NT2/D1 (cell line): ENCODE results near the gene PLA2G2F.

Experiments
- DNase-seq: peaks from one replicate; pipeline ENCODE4 v3.0.0-alpha.2; 2011; ENCODE audit warnings: low read depth, low spot score
- H3K27me3 ChIP-seq: 2 replicates; pipeline ENCODE4 v1.6.0; 2011; ENCODE audit warnings: mild to moderate bottlenecking; ENCODE audit not compliant: insufficient read length, insufficient read depth
- H3K36me3 ChIP-seq: 2 replicates; pipeline ENCODE4 v1.6.1; 2011; ENCODE audit warnings: mild to moderate bottlenecking, low read length, mixed read lengths; ENCODE audit not compliant: insufficient read depth, insufficient read length
- H3K4me1 ChIP-seq: 2 replicates; pipeline ENCODE4 v1.5.1; 2011; ENCODE audit not compliant: insufficient read depth, insufficient read length
- H3K4me3 ChIP-seq: 2 replicates; pipeline ENCODE4 v1.5.1; 2011; ENCODE audit warnings: low read depth; ENCODE audit not compliant: insufficient read length
- H3K9ac ChIP-seq: 2 replicates; pipeline ENCODE4 v1.6.0; 2011; ENCODE audit warnings: low read depth; ENCODE audit not compliant: insufficient read length
- H3K9me3 ChIP-seq: 2 replicates; pipeline ENCODE4 v1.5.1; 2011; ENCODE audit warnings: mild to moderate bottlenecking, low read length; ENCODE audit not compliant: insufficient read depth
- SUZ12 ChIP-seq: IDR thresholded peaks from 2 replicates; pipeline ENCODE4 v1.6.1; 2011; ENCODE audit not compliant: insufficient read length, insufficient read depth; ENCODE audit errors: extremely low read depth
- YY1 ChIP-seq: IDR thresholded peaks from 2 replicates; pipeline ENCODE4 v1.6.1; 2011; ENCODE audit not compliant: insufficient read length, insufficient read depth
- ZNF274 ChIP-seq: IDR thresholded peaks from 2 replicates; pipeline ENCODE4 v1.6.1; 2011; ENCODE audit warnings: mild to moderate bottlenecking, low read depth, low read length

PLA2G2F gene

DNA sequence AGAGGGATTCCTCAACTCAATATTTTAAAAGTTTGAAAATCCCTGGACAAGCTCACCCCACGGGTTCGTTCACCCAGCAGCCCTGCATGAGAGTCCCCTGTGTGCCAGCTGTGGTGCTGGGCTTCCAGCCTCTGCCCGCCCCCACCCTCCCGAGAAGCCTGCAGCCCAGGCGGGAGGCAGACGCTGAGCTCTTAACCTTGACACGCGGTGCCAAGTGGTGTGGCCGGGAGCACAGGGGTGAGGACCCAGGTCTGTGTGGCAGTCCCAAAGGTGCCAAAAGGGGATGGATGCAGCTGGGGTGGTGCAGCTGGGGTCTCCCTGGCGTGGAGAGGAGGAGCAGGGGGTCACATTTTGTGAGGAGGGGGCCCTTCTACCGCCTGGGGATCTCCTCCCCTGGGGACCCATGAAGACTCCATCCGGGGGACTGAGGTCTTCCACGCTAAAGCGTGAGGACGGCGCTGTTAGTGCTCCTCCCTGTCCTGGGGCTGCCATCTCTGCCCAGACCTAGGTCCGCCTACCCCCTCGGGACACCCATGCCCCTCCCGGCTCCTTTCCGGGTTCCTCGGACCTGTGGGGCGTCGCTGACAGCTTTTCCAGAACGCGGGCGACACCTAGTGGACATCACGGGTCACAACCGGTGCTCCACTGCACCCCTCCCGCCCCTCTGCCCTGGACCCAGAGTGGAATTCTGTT lies 12.9 kb downstream of the PLA2G2F start:
- DNase-seq = peak; percentile 47
- peak overlapping the region; percentile 50 for H3K9ac ChIP-seq
- peaks cover 4% of the 10 kb centered on the region for H3K4me1 ChIP-seq
- TF ChIP-seq YY1 (no peak), ZNF274 (no peak), SUZ12 (no peak)
- H3K27me3 ChIP-seq = no peaks in the 10 kb centered on the region
- H3K9me3 ChIP-seq = no peaks in the 10 kb centered on the region
- H3K36me3 ChIP-seq = no peaks in the 10 kb centered on the region
- no peak overlapping the region for H3K4me3 ChIP-seq

DNA sequence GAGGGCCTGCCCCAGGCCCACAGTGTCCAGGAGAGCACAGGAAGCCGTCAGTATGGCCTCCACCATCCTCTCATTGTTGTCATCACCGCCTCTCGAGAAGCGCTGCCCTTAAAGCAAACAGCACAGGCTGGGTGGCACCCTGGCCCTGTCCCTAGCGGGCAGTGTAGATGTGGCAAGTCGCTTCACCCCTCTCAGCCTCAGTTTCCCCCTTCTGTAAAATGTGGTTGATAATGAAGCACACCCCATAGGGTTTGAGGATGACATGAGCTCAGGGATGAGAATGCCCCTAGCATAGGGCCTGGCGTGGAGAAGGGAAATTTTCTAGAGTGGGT lies 13.4 kb downstream of the PLA2G2F start:
- no peak for TF ChIP-seq SUZ12
- TF ChIP-seq YY1 = no peak
- no peak for TF ChIP-seq ZNF274
- Histone ChIP-seq H3K4me3 (no peak overlapping the region), H3K4me1 (peaks cover 4% of the 10 kb centered on the region), H3K9me3 (no peaks in the 10 kb centered on the region), H3K36me3 (no peaks in the 10 kb centered on the region), H3K27me3 (no peaks in the 10 kb centered on the region), H3K9ac (peak overlapping the region; percentile 50)
- no peak for DNase-seq

DNA sequence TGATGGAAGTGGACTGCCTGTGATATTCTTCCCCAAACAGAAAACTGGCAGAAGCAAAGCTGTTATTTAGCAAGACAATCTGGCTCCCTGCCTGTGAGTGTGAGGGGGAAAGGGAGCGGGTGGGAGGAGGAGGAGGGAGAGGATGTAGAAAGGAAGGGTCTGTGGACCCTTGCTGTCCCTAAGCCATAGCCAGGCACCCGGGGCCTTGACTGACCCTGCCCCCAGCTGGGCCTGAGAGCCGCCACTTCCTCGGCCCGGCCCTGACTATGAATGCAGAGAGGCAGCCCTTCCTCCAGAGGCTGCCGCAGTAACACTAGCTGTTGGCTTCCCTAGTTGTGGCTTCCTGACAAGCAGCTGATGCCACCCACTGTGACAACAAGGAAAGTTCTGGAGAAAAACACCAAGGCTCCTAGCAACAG lies 13.9 kb downstream of the PLA2G2F start:
- TF ChIP-seq YY1 (no peak), SUZ12 (no peak), ZNF274 (no peak)

DNA sequence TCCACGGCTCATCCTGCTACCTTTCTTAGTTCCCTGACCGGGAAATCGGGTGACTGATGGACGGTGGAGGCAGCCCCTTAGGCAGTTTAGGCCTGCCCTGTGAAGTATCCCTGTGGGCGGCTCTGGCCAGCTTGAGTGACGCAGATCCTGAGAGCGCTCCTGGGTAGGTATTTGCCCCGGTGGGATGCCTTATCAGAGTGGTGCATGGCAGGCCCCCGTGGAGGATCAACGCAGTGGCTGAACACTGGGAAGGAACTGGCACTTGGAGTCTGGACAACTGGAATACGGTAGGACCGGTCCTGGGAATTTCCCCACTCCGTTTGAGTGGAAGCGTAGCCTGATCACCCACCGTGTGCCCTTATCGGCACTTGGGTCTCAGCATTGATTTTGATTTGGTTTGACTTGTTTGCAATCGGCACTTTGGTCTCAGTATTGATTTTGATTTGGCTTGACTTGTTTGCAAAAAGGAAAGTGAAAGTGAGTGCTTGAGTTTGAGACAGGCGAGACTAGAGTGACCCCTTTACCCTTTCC lies 15.2 kb downstream of the PLA2G2F start:
- no peaks in the 10 kb centered on the region for H3K27me3 ChIP-seq
- peaks cover 4% of the 10 kb centered on the region for H3K4me1 ChIP-seq
- no peaks in the 10 kb centered on the region for H3K36me3 ChIP-seq
- TF ChIP-seq SUZ12 (no peak), YY1 (no peak), ZNF274 (no peak)
- H3K4me3 ChIP-seq = no peak overlapping the region
- H3K9me3 ChIP-seq = peaks cover 10% of the 10 kb centered on the region; the same call in 1 of the 2 replicates
- H3K9ac ChIP-seq = no peak overlapping the region
- DNase-seq = no peak

More for the DNA sequence above, 13.9 kb downstream of the PLA2G2F start:
- DNase-seq = peak; percentile 48
- H3K36me3 ChIP-seq = no peaks in the 10 kb centered on the region
- no peaks in the 10 kb centered on the region for H3K27me3 ChIP-seq
- no peak overlapping the region for H3K4me3 ChIP-seq
- peaks cover 4% of the 10 kb centered on the region for H3K4me1 ChIP-seq
- no peaks in the 10 kb centered on the region for H3K9me3 ChIP-seq
- peak overlapping the region; percentile 50 for H3K9ac ChIP-seq

DNA sequence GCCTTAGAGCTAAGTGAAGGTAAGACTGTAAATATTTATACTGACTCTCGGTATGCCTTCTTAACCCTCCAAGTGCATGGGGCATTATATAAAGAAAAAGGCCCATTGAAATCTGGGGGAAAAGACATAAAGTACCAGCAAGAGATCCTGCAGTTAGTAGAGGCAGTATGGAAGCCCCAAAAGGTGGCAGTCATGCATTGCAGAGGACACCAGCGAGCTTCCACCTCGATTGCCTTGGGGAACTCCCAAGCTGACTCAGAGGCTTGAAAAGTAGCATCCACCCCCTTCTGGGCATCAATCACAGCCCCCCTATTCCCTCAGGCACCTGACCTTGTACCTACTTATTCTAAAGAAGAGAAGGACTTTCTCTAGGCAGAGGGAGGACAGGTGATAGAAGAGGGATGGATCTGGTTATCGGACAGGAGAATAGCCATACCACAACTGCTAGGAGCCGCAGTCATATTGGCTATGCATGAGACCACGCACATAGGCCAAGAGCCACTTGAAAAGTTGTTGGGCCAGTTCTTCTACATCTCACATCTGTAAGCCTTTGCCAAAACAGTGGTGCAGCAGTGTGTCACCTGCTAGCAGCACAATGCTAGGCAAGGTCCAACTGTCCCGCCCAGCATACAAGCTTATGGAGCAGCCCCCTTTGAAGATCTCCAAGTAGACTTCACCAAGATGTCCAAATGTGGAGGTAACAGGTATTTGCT lies 19.4 kb downstream of the PLA2G2F start:
- Histone ChIP-seq H3K9ac (no peak overlapping the region), H3K4me3 (no peak overlapping the region), H3K27me3 (no peaks in the 10 kb centered on the region), H3K9me3 (peaks cover 27% of the 10 kb centered on the region), H3K36me3 (no peaks in the 10 kb centered on the region), H3K4me1 (no peaks in the 10 kb centered on the region)
- no peak for DNase-seq
- no peak for TF ChIP-seq YY1
- no peak for TF ChIP-seq SUZ12
- TF ChIP-seq ZNF274 = no peak

DNA sequence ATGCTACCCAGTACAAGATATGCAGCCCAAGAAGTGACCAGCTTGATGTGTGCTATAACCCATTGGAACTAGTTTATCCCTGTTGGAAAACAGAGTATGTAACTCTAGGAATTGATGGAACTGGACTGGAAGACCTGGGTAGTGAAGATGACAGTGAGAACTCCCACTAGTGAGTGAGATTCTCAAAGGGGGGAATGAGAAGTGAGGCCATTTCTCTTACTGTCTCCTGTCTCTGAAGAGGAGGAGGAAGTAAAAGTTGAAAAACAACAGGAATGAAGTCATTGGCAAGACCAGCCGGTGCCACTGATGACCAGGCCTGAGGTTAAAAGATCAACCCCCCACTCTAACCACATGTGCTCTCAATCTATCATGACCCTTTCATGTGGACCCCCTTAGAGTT lies 20.9 kb downstream of the PLA2G2F start:
- Histone ChIP-seq H3K4me1 (no peaks in the 10 kb centered on the region), H3K9ac (no peak overlapping the region), H3K36me3 (no peaks in the 10 kb centered on the region), H3K4me3 (no peak overlapping the region), H3K9me3 (peaks cover 27% of the 10 kb centered on the region), H3K27me3 (no peaks in the 10 kb centered on the region)
- TF ChIP-seq ZNF274 (no peak), YY1 (no peak), SUZ12 (no peak)
- no peak for DNase-seq

DNA sequence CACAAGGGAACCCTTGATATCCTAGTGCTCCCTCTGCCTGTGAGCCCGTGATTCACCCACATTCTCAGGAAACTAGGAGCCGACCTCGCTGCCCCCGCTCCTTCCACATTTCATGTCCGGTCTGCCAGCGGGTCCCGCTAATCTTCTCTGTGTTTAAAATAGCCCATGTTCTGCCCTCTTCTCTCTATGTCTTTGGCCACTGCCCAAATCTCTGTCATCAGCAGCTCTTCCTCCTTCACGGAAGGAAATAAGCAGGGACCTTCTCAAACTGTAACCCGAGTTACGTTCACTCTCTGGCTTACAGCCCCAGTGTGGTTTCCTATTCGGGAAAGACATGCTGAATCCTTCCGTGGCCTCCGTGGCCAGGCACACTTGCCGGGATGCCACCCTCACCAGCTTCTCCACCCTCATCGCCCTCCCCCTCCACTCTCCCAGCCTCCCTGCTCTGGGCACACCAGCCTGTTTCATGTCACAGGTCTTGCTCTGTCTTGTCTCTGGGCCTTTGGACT lies 25.6 kb downstream of the PLA2G2F start:
- TF ChIP-seq YY1 (no peak), ZNF274 (no peak), SUZ12 (no peak)
- Histone ChIP-seq H3K27me3 (no peaks in the 10 kb centered on the region), H3K4me1 (peaks cover 2% of the 10 kb centered on the region), H3K9ac (no peak overlapping the region), H3K9me3 (peaks cover 13% of the 10 kb centered on the region), H3K4me3 (no peak overlapping the region), H3K36me3 (no peaks in the 10 kb centered on the region)
- no peak for DNase-seq
